HepG2 (cell line): ENCODE measurements around the gene TNFRSF21. TPM values are rescaled to one million over a fixed set of nuclear protein-coding genes. Genes with fewer than 3 reads are reported as not detected.

ENCODE experiments used
- ATAC-seq: fragments of 200-7000 bp; cut with Tn5 transposase; 3 replicates; pipeline ENCODE4 v1.9.1; 2020; ENCODE audit warnings: mild to moderate bottlenecking, moderate library complexity
- BruUV-seq: library from RNA; stranded (reverse); fragments of 400-500 nt; replicated peaks from 2 replicates; lab custom pipeline; 2021; lab: Mats Ljungman, UMichigan
- CTCF ChIA-PET: fragments of 300-600 bp; formaldehyde crosslinking; extraction: SDS; loops from one replicate; lab custom pipeline; 2021; ENCODE audit warnings: low total read pairs, inconsistent platforms, low intra/inter-chr PET ratio; lab: Yijun Ruan, JAX
- POLR2A ChIA-PET: fragments of 350-600 bp; sonication (Branson Sonifier 250); formaldehyde crosslinking; loops from one replicate; lab custom pipeline; 2020; ENCODE audit warnings: antibody characterized with exemption, inconsistent platforms; lab: Yijun Ruan, JAX
- DNase-seq: peaks from one replicate; pipeline ENCODE4 v3.0.0-alpha.2; 2015; ENCODE audit warnings: low spot score
- FAIRE-seq: peaks from 3 replicates; lab custom pipeline; 2011; peaks lifted over from hg19 to GRCh38; lab: Jason Lieb, UNC
- H2AFZ ChIP-seq: one replicate; pipeline ENCODE4 v1.6.1; 2011; ENCODE audit warnings: low read length, inconsistent platforms
- H3K27ac ChIP-seq: fragments of 300-600 bp; 3 replicates; pipeline ENCODE4 v1.8.0; 2011; ENCODE audit warnings: mixed run types, mild to moderate bottlenecking, mixed read lengths, low read length, inconsistent platforms; ENCODE audit not compliant: insufficient read depth; ENCODE audit errors: extremely low read length
- H3K27me3 ChIP-seq, 2 experiments: fragments of 200-600 bp in 1 of 2; 2 replicates in 1 of 2; 3 replicates in 1 of 2; pipeline versions ENCODE4 v1.6.0 to v1.8.0; 2011; ENCODE audit warnings: low read length in 2 of 2, mild to moderate bottlenecking in 2 of 2, moderate library complexity in 2 of 2, inconsistent platforms in 1 of 2; ENCODE audit not compliant: insufficient read depth in 2 of 2, control insufficient read depth in 1 of 2
- H3K36me3 ChIP-seq, 2 experiments: fragments of 200-600 bp in 1 of 2; replicated peaks in 1 of 2; 2 replicates in 1 of 2; 3 replicates in 1 of 2; pipeline versions ENCODE4 v1.5.1 to v1.8.0; 2011; ENCODE audit warnings: low read length in 2 of 2, inconsistent platforms in 1 of 2; ENCODE audit not compliant: insufficient read depth in 2 of 2, control insufficient read depth in 1 of 2
- H3K4me1 ChIP-seq: 2 replicates; pipeline ENCODE4 v1.5.1; 2012; ENCODE audit warnings: low read length, inconsistent platforms; ENCODE audit not compliant: insufficient read depth
- H3K4me2 ChIP-seq: 2 replicates; pipeline ENCODE4 v1.6.0; 2011; ENCODE audit warnings: low read depth, low read length, inconsistent platforms
- H3K4me3 ChIP-seq, 3 experiments: fragments of 200-600 bp in 1 of 3; sonication (generic), shearing (Covaris generic) in 1 of 3; replicated peaks in 1 of 3; 2 replicates each; pipeline ENCODE4 v1.5.1; 2011 to 2016; ENCODE audit warnings: low read length in 3 of 3, inconsistent platforms in 2 of 3, low read depth in 2 of 3, mild to moderate bottlenecking in 2 of 3, control low read depth in 1 of 3, mixed read lengths in 1 of 3; ENCODE audit not compliant: insufficient read depth in 1 of 3
- H3K79me2 ChIP-seq: one replicate; pipeline ENCODE4 v1.6.1; 2011; ENCODE audit warnings: low read length, inconsistent platforms; ENCODE audit not compliant: insufficient read depth
- H3K9ac ChIP-seq: 2 replicates; pipeline ENCODE4 v1.6.0; 2011; ENCODE audit warnings: mild to moderate bottlenecking, low read depth, low read length, inconsistent platforms; ENCODE audit not compliant: insufficient read depth
- H3K9me3 ChIP-seq: 2 replicates; pipeline ENCODE4 v1.5.1; 2012; ENCODE audit warnings: mild to moderate bottlenecking, low read length
- H4K20me1 ChIP-seq: 2 replicates; pipeline ENCODE4 v1.6.0; 2011; ENCODE audit warnings: inconsistent platforms, mild to moderate bottlenecking, low read length, moderate library complexity; ENCODE audit not compliant: insufficient read depth
- ARID3A ChIP-seq: IDR thresholded peaks from 2 replicates; pipeline ENCODE4 v1.6.1; 2012; ENCODE audit warnings: low read depth, low read length, improper control_type of control experiment
- ATF1 ChIP-seq: IDR thresholded peaks from 2 replicates; pipeline ENCODE4 v1.6.1; 2016; ENCODE audit warnings: mild to moderate bottlenecking, control low read depth
- ATF4 ChIP-seq, 2 experiments: fragments of 450-650 bp in 1 of 2; sonication (generic) in 1 of 2; formaldehyde crosslinking; IDR thresholded peaks; 2 replicates each; pipeline versions ENCODE4 v1.5.0 to v1.8.0; 2020 to 2022; ENCODE audit warnings: mild to moderate bottlenecking in 1 of 2, missing genetic modification reagents in 1 of 2
- DNMT3B ChIP-seq: conservative IDR thresholded peaks from 2 replicates; pipeline ENCODE4 v1.6.1; 2016; ENCODE audit warnings: missing biosample characterization, control low read depth
- FOXP1 ChIP-seq, 2 experiments: fragments of 450-650 bp in 1 of 2; IDR thresholded peaks; 2 replicates each; pipeline ENCODE4 v1.6.1; 2017 to 2018; ENCODE audit warnings: antibody characterized with exemption in 1 of 2
- HNF4G ChIP-seq, 2 experiments: sonication (generic) in 1 of 2; formaldehyde crosslinking in 1 of 2; IDR thresholded peaks; 2 replicates each; pipeline versions ENCODE4 v1.4.0 to v1.6.1; 2011 to 2020; ENCODE audit warnings: borderline replicate concordance in 2 of 2, low read depth in 2 of 2, mild to moderate bottlenecking in 2 of 2, low read length in 1 of 2, missing genetic modification reagents in 1 of 2, moderate library complexity in 1 of 2
- ISL2 ChIP-seq: sonication (generic); formaldehyde crosslinking; IDR thresholded peaks from 2 replicates; pipeline ENCODE4 v1.5.0; 2020; ENCODE audit warnings: missing genetic modification reagents
- KDM1A ChIP-seq: IDR thresholded peaks from 2 replicates; pipeline ENCODE4 v1.6.1; 2016; ENCODE audit warnings: missing compliant biosample characterization
- MLLT10 ChIP-seq: sonication (generic); formaldehyde crosslinking; IDR thresholded peaks from 2 replicates; pipeline ENCODE4 v1.4.0; 2020; ENCODE audit warnings: missing genetic modification reagents
- MTA1 ChIP-seq: sonication (generic); formaldehyde crosslinking; IDR thresholded peaks from 2 replicates; pipeline ENCODE4 v1.4.0; 2020; ENCODE audit warnings: missing genetic modification reagents, mild to moderate bottlenecking, borderline replicate concordance
- PLRG1 ChIP-seq: fragments of 450-650 bp; conservative IDR thresholded peaks from 2 replicates; pipeline ENCODE4 v1.6.1; 2016
- USF2 ChIP-seq, 2 experiments: sonication (generic) in 1 of 2; formaldehyde crosslinking in 1 of 2; IDR thresholded peaks; 2 replicates each; pipeline versions ENCODE4 v1.5.1 to v1.6.1; 2011 to 2020; ENCODE audit warnings: borderline replicate concordance in 1 of 2, low read depth in 1 of 2, low read length in 1 of 2, mild to moderate bottlenecking in 1 of 2, missing genetic modification reagents in 1 of 2, moderate library complexity in 1 of 2
- ZKSCAN5 ChIP-seq: sonication (generic); formaldehyde crosslinking; IDR thresholded peaks from 2 replicates; pipeline ENCODE4 v1.5.1; 2020; ENCODE audit warnings: mild to moderate bottlenecking, missing genetic modification reagents
- ZMYM3 ChIP-seq: sonication (generic); formaldehyde crosslinking; IDR thresholded peaks from 2 replicates; pipeline ENCODE4 v1.5.1; 2020; ENCODE audit warnings: mild to moderate bottlenecking, missing genetic modification reagents
- ZNF543 ChIP-seq: sonication (generic); formaldehyde crosslinking; IDR thresholded peaks from 2 replicates; pipeline ENCODE4 v1.4.0; 2020; ENCODE audit warnings: mild to moderate bottlenecking, missing genetic modification reagents
- ZNF598 ChIP-seq: sonication (generic); formaldehyde crosslinking; IDR thresholded peaks from 2 replicates; pipeline ENCODE4 v1.5.1; 2020; ENCODE audit warnings: mild to moderate bottlenecking, missing genetic modification reagents, borderline replicate concordance
- ZNF674 ChIP-seq: sonication (generic); formaldehyde crosslinking; IDR thresholded peaks from 2 replicates; pipeline ENCODE4 v1.5.0; 2020; ENCODE audit warnings: low read depth, mild to moderate bottlenecking, missing genetic modification reagents
- ZNF841 ChIP-seq: sonication (generic); formaldehyde crosslinking; IDR thresholded peaks from 2 replicates; pipeline ENCODE4 v1.8.1; 2023; ENCODE audit warnings: missing genetic modification reagents, borderline replicate concordance
- in situ Hi-C: cut with HindIII; loops from 2 replicates; pipeline ENCODE4 v1.10.0; 2017; ENCODE audit warnings: low pct_unique_long_range_greater_than_20kb; ENCODE audit not compliant: extremely low pct_ligation_motif_present
- intact Hi-C: fragments of 100-400 bp; cut with micrococcal nuclease; formaldehyde crosslinking; loops from one replicate; pipeline ENCODE4 v1.10.0; 2022; ENCODE audit not compliant: unreplicated experiment
- polyA plus RNA-seq, 8 experiments: library from polyadenylated mRNA; depleted of rRNA in 3 of 8; stranded (reverse) in 7 of 8; unstranded in 1 of 8; fragments of >200 nt; fragmentation: Illumina TruSeq in 4 of 8; extraction: Trizol in 4 of 8; gene quantifications; 2 replicates each; pipeline versions ENCODE4 v1.2.1 to v1.2.3, GENCODE V29; 2011 to 2016; ENCODE audit warnings: low read depth in 4 of 8, missing spikeins in 1 of 8, mixed read lengths in 1 of 8; ENCODE audit not compliant: insufficient read depth in 1 of 8
- total RNA-seq, 5 experiments: library from RNA; depleted of rRNA; stranded (reverse); fragments of >200 nt; fragmentation: Illumina TruSeq; extraction: Trizol; gene quantifications; 2 replicates each; pipeline ENCODE4 v1.2.3, GENCODE V29; 2016; ENCODE audit warnings: low read depth in 1 of 5

The TNFRSF21 gene
- total and polyA plus RNA-seq, 2 of the 13 experiments (the other 11 are each of a cell fraction or from before 2014, with no cell fraction given): 24.8 to 46.3 TPM

DNA sequence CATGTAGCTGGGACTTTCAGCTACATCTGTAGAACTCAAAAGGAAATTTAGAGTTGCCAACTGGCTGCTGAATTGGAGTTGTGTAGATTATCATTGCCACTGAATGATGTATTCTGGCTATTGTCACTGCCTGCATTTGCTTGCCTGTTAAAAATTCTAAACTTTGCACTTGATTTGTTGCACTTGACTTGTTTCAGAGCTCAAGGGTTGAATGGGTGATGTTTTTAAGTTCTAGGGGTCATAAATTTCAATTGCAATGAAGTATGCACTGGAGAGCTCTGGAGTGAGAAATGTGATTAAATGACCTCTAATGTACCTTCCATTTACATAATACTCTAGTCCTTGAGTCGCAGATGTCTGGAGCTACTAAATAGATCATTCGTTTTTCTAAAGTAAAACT lies 102.4 kb downstream of the TNFRSF21 start (continued):
- TF ChIP-seq ZNF598 (CRISPR knock-in tag) (no peak), MLLT10 (no peak), ZNF841 (CRISPR knock-in tag) (no peak)

GRCh38 chr6:47206626-47207025 lies 103.1 kb downstream of the TNFRSF21 start:
- ChIA-PET POLR2A (interaction anchor here (2.2 kb wide), 1 partner anchor 130 kb away, joined by 6 read pairs; no protein-coding TSS in a partner anchor), CTCF (no interaction called here)
- Histone ChIP-seq H4K20me1 (no peaks in the 10 kb centered on the region), H3K9me3 (no peaks in the 10 kb centered on the region), H2AFZ (no peak overlapping the region), H3K4me2 (no peak overlapping the region), H3K4me1 (peaks cover 63% of the 10 kb centered on the region), H3K9ac (no peak overlapping the region), H3K27me3 (no peaks in the 10 kb centered on the region), H3K79me2 (no peaks in the 10 kb centered on the region), H3K4me3 (no peak overlapping the region), H3K36me3 (no peaks in the 10 kb centered on the region), H3K27ac (no peak overlapping the region)
- no peak for TF ChIP-seq FOXP1 (IDR thresholded peaks at IDR 0.05)
- no peak for TF ChIP-seq FOXP1 (CRISPR knock-in tag; IDR thresholded peaks at IDR 0.05)
- TF ChIP-seq ZNF543 (CRISPR knock-in tag): no peak
- TF ChIP-seq ATF4 (CRISPR knock-in tag; IDR thresholded peaks at IDR 0.05): no peak
- no peak for TF ChIP-seq KDM1A
- TF ChIP-seq ISL2: no peak
- TF ChIP-seq USF2 (IDR thresholded peaks at IDR 0.05; ENCODE audit: low read depth, low read length): no peak
- no peak for TF ChIP-seq USF2 (CRISPR knock-in tag; IDR thresholded peaks at IDR 0.05; ENCODE audit: borderline replicate concordance)
- no peak for TF ChIP-seq MTA1 (CRISPR knock-in tag)
- TF ChIP-seq ZNF674: no peak
- no peak for TF ChIP-seq DNMT3B (CRISPR knock-in tag)
- TF ChIP-seq ZKSCAN5 (CRISPR knock-in tag): no peak
- TF ChIP-seq ARID3A: no peak
- no peak for TF ChIP-seq ZMYM3 (CRISPR knock-in tag)
- TF ChIP-seq HNF4G (IDR thresholded peaks at IDR 0.05; ENCODE audit: borderline replicate concordance, low read depth, low read length): no peak
- no peak for TF ChIP-seq HNF4G (CRISPR knock-in tag; IDR thresholded peaks at IDR 0.05; ENCODE audit: borderline replicate concordance, low read depth)
- no peak for TF ChIP-seq PLRG1
- no peak for TF ChIP-seq ATF1
- intact Hi-C loops: no loop called here
- ATAC-seq (no peak), FAIRE-seq (no peak), DNase-seq (no peak)
- BruUV-seq: no TSS peak
- in situ Hi-C loops: no loop called here
